ENCODE measurements around the gene CLIC1. TPM values are rescaled to one million over a fixed set of nuclear protein-coding genes. Genes with fewer than 3 reads are reported as not detected.

Gene CLIC1
- polyA plus RNA-seq, 1 donor (not counting 4 experiments of a cell fraction or from before 2014, with no cell fraction given), result 832 TPM

GRCh38 chr6:31723980-31724691 lies 12.2 kb downstream of the CLIC1 start:
- Histone ChIP-seq H3K4me2 (ENCODE audit: control insufficient read depth, extremely low read depth, insufficient read depth, low read depth, low read length) (no peak overlapping the region), H3K27ac (ENCODE audit: control insufficient read depth, insufficient read depth, low read length) (no peak overlapping the region), H3K79me2 (ENCODE audit: control insufficient read depth, insufficient read depth, low read length) (no peaks in the 10 kb centered on the region), H3K4me1 (ENCODE audit: control insufficient read depth, extremely low read depth, insufficient read depth, low read length) (peaks cover 13% of the 10 kb centered on the region), H4K20me1 (ENCODE audit: control insufficient read depth, extremely low read depth, insufficient read depth, low read length) (no peaks in the 10 kb centered on the region), H3K9me1 (ENCODE audit: control insufficient read depth, extremely low read depth, insufficient read depth, low read length) (peaks cover 2% of the 10 kb centered on the region), H3K36me3 (ENCODE audit: control insufficient read depth in 2 of 2, extremely low read depth in 1 of 2, insufficient read depth in 2 of 2, low read length in 2 of 2) (peaks cover 3 to 5% of the 10 kb centered on the region in 2 experiments), H3K27me3 (ENCODE audit: control insufficient read depth, extremely low read depth, insufficient read depth, low read length) (no peaks in the 10 kb centered on the region), H3K9me3 (ENCODE audit: control insufficient read depth, low read depth, low read length) (no peaks in the 10 kb centered on the region), H3K4me3 (ENCODE audit: control insufficient read depth in 2 of 3, extremely low read depth in 1 of 3, insufficient read depth in 2 of 3, low read depth in 1 of 3, low read length in 3 of 3) (no peak overlapping the region), H2AFZ (ENCODE audit: control insufficient read depth, low read length) (no peak overlapping the region), H3K9ac (ENCODE audit: control insufficient read depth, extremely low read depth, insufficient read depth, low read length) (no peak overlapping the region)
- dilution Hi-C loops (cut with MboI; ENCODE audit: extremely low pct_ligation_motif_present, low sequenced_read_pairs), result no loop called here
- TF ChIP-seq EZH2 (IDR thresholded peaks at IDR 0.05; ENCODE audit: low read length) (no peak), CTCF (optimal IDR thresholded peaks at IDR 0.05 in 1 of 3, IDR thresholded peaks at IDR 0.05 in 1 of 3, conservative IDR thresholded peaks at IDR 0.05 in 1 of 3; ENCODE audit: extremely low read depth in 1 of 3, insufficient read depth in 2 of 3, low read length in 3 of 3) (no peak)
- no peak for FAIRE-seq
- no peak for DNase-seq (ENCODE audit: low read depth, low spot score)

GRCh38 chr6:31723245-31723979 lies 12.9 kb downstream of the CLIC1 start, which contains the start of gene MPIG6B:
TSS of gene MPIG6B (plus strand) at chr6:31723373. CDS start at chr6:31723384, 11 bp downstream.
- H3K4me3 ChIP-seq (ENCODE audit: control insufficient read depth in 2 of 3, extremely low read depth in 1 of 3, insufficient read depth in 2 of 3, low read depth in 1 of 3, low read length in 3 of 3), result no peak within 1 kb of the TSS
- no peaks in the 10 kb centered on the region for H3K27me3 ChIP-seq (ENCODE audit: control insufficient read depth, extremely low read depth, insufficient read depth, low read length)
- peaks cover 3 to 7% of the 10 kb centered on the region in 2 experiments for H3K36me3 ChIP-seq (ENCODE audit: control insufficient read depth in 2 of 2, extremely low read depth in 1 of 2, insufficient read depth in 2 of 2, low read length in 2 of 2)
- H3K9ac ChIP-seq (ENCODE audit: control insufficient read depth, extremely low read depth, insufficient read depth, low read length), result no peak within 1 kb of the TSS
- dilution Hi-C loops (cut with MboI; ENCODE audit: extremely low pct_ligation_motif_present, low sequenced_read_pairs), result no loop called here
- no peak within 1 kb of the TSS for H3K27ac ChIP-seq (ENCODE audit: control insufficient read depth, insufficient read depth, low read length)
- no peak for DNase-seq (ENCODE audit: low read depth, low spot score)
- no peak within 1 kb of the TSS for H3K4me2 ChIP-seq (ENCODE audit: control insufficient read depth, extremely low read depth, insufficient read depth, low read depth, low read length)
- H3K79me2 ChIP-seq (ENCODE audit: control insufficient read depth, insufficient read depth, low read length), result no peaks in the 10 kb centered on the region
- no peaks in the 10 kb centered on the region for H4K20me1 ChIP-seq (ENCODE audit: control insufficient read depth, extremely low read depth, insufficient read depth, low read length)
- peaks cover 19% of the 10 kb centered on the region for H3K4me1 ChIP-seq (ENCODE audit: control insufficient read depth, extremely low read depth, insufficient read depth, low read length)
- no peaks in the 10 kb centered on the region for H3K9me3 ChIP-seq (ENCODE audit: control insufficient read depth, low read depth, low read length)
- no peak for FAIRE-seq
- H2AFZ ChIP-seq (ENCODE audit: control insufficient read depth, low read length), result no peak within 1 kb of the TSS
- H3K9me1 ChIP-seq (ENCODE audit: control insufficient read depth, extremely low read depth, insufficient read depth, low read length), result peaks cover 5% of the 10 kb centered on the region
- TF ChIP-seq EZH2 (IDR thresholded peaks at IDR 0.05; ENCODE audit: low read length) (no peak), CTCF (optimal IDR thresholded peaks at IDR 0.05 in 1 of 3, IDR thresholded peaks at IDR 0.05 in 1 of 3, conservative IDR thresholded peaks at IDR 0.05 in 1 of 3; ENCODE audit: extremely low read depth in 1 of 3, insufficient read depth in 2 of 3, low read length in 3 of 3) (no peak)

Data from keratinocyte (primary cell).